Esophagus muscularis mucosa (tissue), 4 donors: ENCODE results near the gene KNSTRN. TPM values are rescaled to one million over a fixed set of nuclear protein-coding genes. Genes with fewer than 3 reads are reported as not detected.

Experiments
- DNase-seq: peaks from one replicate; pipeline ENCODE4 v3.0.0-alpha.2; 2017; ENCODE audit errors: extremely low spot score
- H3K27ac ChIP-seq, 4 donors: fragments of 200-600 bp; sonication (generic); replicated peaks in 1 of 4; 1 replicate in 3 of 4; 2 replicates in 1 of 4; pipeline ENCODE4 v1.5.1; 2016 to 2019; ENCODE audit warnings: mild to moderate bottlenecking in 1 of 4
- H3K27me3 ChIP-seq, 4 donors: fragments of 200-600 bp; sonication (generic); one replicate each; pipeline versions ENCODE4 v1.5.1 to v1.6.0; 2016 to 2019
- H3K36me3 ChIP-seq, 4 donors: fragments of 200-600 bp; sonication (generic); one replicate each; pipeline ENCODE4 v1.5.1; 2016 to 2019
- H3K4me1 ChIP-seq, 4 donors: fragments of 200-600 bp; sonication (generic); one replicate each; pipeline ENCODE4 v1.5.1; 2016 to 2019
- H3K4me3 ChIP-seq, 4 donors: fragments of 200-600 bp; sonication (generic); 1 replicate in 2 of 4; 2 replicates in 2 of 4; pipeline ENCODE4 v1.5.1; 2016 to 2019; ENCODE audit warnings: mild to moderate bottlenecking in 4 of 4, moderate library complexity in 1 of 4
- H3K9me3 ChIP-seq, 4 donors: fragments of 200-600 bp; sonication (generic); 1 replicate in 3 of 4; 2 replicates in 1 of 4; pipeline ENCODE4 v1.5.1; 2016 to 2019
- CTCF ChIP-seq, 3 experiments: fragments of 200-600 bp in 2 of 3; fragments of 450-650 bp in 1 of 3; sonication (generic) in 2 of 3; IDR thresholded peaks; one replicate each; pipeline ENCODE4 v1.5.1; 2017 to 2019; ENCODE audit warnings: antibody characterized with exemption in 3 of 3, mild to moderate bottlenecking in 2 of 3, moderate library complexity in 1 of 3
- EP300 ChIP-seq: sonication (generic); formaldehyde crosslinking; IDR thresholded peaks from one replicate; pipeline ENCODE4 v1.6.1; 2017; ENCODE audit warnings: antibody characterized with exemption
- POLR2A ChIP-seq: fragments of 450-650 bp; IDR thresholded peaks from one replicate; pipeline ENCODE4 v1.6.1; 2017; ENCODE audit warnings: antibody characterized with exemption, moderate library complexity, mild to moderate bottlenecking, low read depth
- POLR2AphosphoS5 ChIP-seq, 2 donors: sonication (generic); formaldehyde crosslinking; IDR thresholded peaks; one replicate each; pipeline ENCODE4 v1.6.1; 2017; ENCODE audit warnings: antibody characterized with exemption in 2 of 2
- WGBS: methylation state at CpG from one replicate; pipeline ENCODE4 v1.1.5; 2018; 5-methylcytosine and 5-hydroxymethylcytosine counted together
- intact Hi-C: fragments of 100-400 bp; cut with DNase I; formaldehyde crosslinking; loops from one replicate; pipeline ENCODE4 v1.15.1; 2023
- total RNA-seq, 4 donors: library from RNA; depleted of rRNA; stranded (reverse); fragments of >200 nt; gene quantifications; one replicate each; pipeline versions ENCODE4 v1.1.0 to v1.2.1, GENCODE V29; 2016

The KNSTRN gene
- total RNA-seq, 4 donors from 2014 or later, result 4.6 to 15.6 (median 6.4) TPM

- Histone ChIP-seq H3K36me3 (peaks cover 8 to 36% (median 26%) of the 10 kb centered on the region in 4 donors), H3K27ac (peak overlapping the region; percentile 96 to 98 (median 98)), H3K4me1 (peaks cover 94 to 100% (median 98%) of the 10 kb centered on the region in 4 donors), H3K4me3 (peak overlapping the region; percentile 56 to 65 (median 64)), H3K27me3 (no peaks in the 10 kb centered on the region), H3K9me3 (no peaks in the 10 kb centered on the region)
- TF ChIP-seq CTCF (IDR thresholded peaks at IDR 0.05) (no peak), POLR2A (no peak), POLR2AphosphoS5 (IDR thresholded peaks at IDR 0.05) (peak; percentile 68 to 92)
- 62% methylated on average over 7 of the region's 11 CpGs for WGBS
- DNase-seq, result no peak
- intact Hi-C loops, result loop anchor here (2.0 kb wide), 1 partner anchor 16 kb away; the partner anchor contains the start of gene INAFM2
Observed at GRCh38 chr15:40338921-40339620, 43.5 kb upstream of the KNSTRN start.

- DNase-seq, result no peak
- Histone ChIP-seq H3K9me3 (no peaks in the 10 kb centered on the region), H3K27ac (peak overlapping the region; percentile 96 to 98 (median 98)), H3K36me3 (peaks cover 8 to 36% (median 26%) of the 10 kb centered on the region in 4 donors), H3K27me3 (no peaks in the 10 kb centered on the region), H3K4me1 (peaks cover 94 to 100% (median 98%) of the 10 kb centered on the region in 4 donors), H3K4me3 (peak overlapping the region; percentile 56 to 65 (median 64))
- WGBS, result 45% methylated on average over 2 of the region's 7 CpGs
- TF ChIP-seq EP300 (no peak), POLR2A (no peak), CTCF (IDR thresholded peaks at IDR 0.05) (peak in 1 of 3 experiments; percentile 9)
- intact Hi-C loops, result loop anchor here (2.0 kb wide), 1 partner anchor 17 kb away; the partner anchor contains the start of gene INAFM2
Observed at GRCh38 chr15:40339621-40339945, 42.9 kb upstream of the KNSTRN start.

- peak overlapping the region; percentile 96 to 98 (median 98) for H3K27ac ChIP-seq
- 3% methylated on average over 6 of the region's 14 CpGs for WGBS
Observed at GRCh38 chr15:40340038-40340739, 42.3 kb upstream of the KNSTRN start.

GRCh38 chr15:40340740-40341400 is 41.7 kb upstream of the KNSTRN start, which contains the start of gene CCDC9B:
Gene CCDC9B, minus strand, starts transcription at chr15:40340939. Its CDS starts 120 bp downstream, at chr15:40340819.
- intact Hi-C loops, result no loop called here
- Histone ChIP-seq H3K27ac (peak within 1 kb of the TSS; percentile 96 to 98 (median 98)), H3K9me3 (no peaks in the 10 kb centered on the region), H3K27me3 (no peaks in the 10 kb centered on the region), H3K4me1 (peaks cover 86 to 92% (median 91%) of the 10 kb centered on the region in 4 donors), H3K4me3 (peak within 1 kb of the TSS; percentile 56 to 65 (median 64)), H3K36me3 (peaks cover 2 to 24% (median 15%) of the 10 kb centered on the region in 4 donors)
- WGBS, result 11% methylated on average over 13 of the region's 17 CpGs
- TF ChIP-seq CTCF (IDR thresholded peaks at IDR 0.05), result peak in 1 of 3 experiments; percentile 8
- peak; percentile 91 to 97 for TF ChIP-seq POLR2AphosphoS5 (IDR thresholded peaks at IDR 0.05)
- no peak for TF ChIP-seq EP300
- peak; percentile 90 for TF ChIP-seq POLR2A
- peak; percentile 96 for DNase-seq

More at GRCh38 chr15:40340038-40340739, 42.3 kb upstream of the KNSTRN start:
- intact Hi-C loops, result no loop called here
- Histone ChIP-seq H3K9me3 (no peaks in the 10 kb centered on the region), H3K4me3 (peak overlapping the region; percentile 56 to 65 (median 64)), H3K36me3 (peaks cover 8 to 31% (median 22%) of the 10 kb centered on the region in 4 donors), H3K4me1 (peaks cover 93 to 99% (median 98%) of the 10 kb centered on the region in 4 donors), H3K27me3 (no peaks in the 10 kb centered on the region)
- TF ChIP-seq POLR2AphosphoS5 (IDR thresholded peaks at IDR 0.05) (peak in 1 of 2 donors; percentile 85), EP300 (peak; percentile 51), CTCF (IDR thresholded peaks at IDR 0.05) (peak in 1 of 3 experiments; percentile 14), POLR2A (no peak)
- DNase-seq, result no peak
